Mesodermal cell (in vitro differentiated cells): ENCODE measurements around the gene PDE10A.

ENCODE experiments used
- H3K27ac ChIP-seq: 2 replicates; pipeline ENCODE4 v1.7.0; 2013; ENCODE audit warnings: mild to moderate bottlenecking, low read depth, low read length, moderate library complexity; ENCODE audit not compliant: severe bottlenecking
- H3K36me3 ChIP-seq: 2 replicates; pipeline ENCODE4 v1.7.1; 2013; ENCODE audit warnings: mild to moderate bottlenecking, low read length, moderate library complexity; ENCODE audit not compliant: control insufficient read depth, insufficient read depth
- H3K4me1 ChIP-seq: one replicate; pipeline ENCODE4 v1.7.1; 2013; ENCODE audit warnings: mild to moderate bottlenecking, low read length; ENCODE audit not compliant: insufficient read depth, control insufficient read depth, poor library complexity, severe bottlenecking
- H3K4me3 ChIP-seq: 2 replicates; pipeline ENCODE4 v1.7.0; 2013; ENCODE audit warnings: low read length, control low read depth, mild to moderate bottlenecking; ENCODE audit not compliant: insufficient read depth, poor library complexity, severe bottlenecking; ENCODE audit errors: extremely low read depth
- H3K9me3 ChIP-seq: 2 replicates; pipeline ENCODE4 v1.7.1; 2013; ENCODE audit warnings: mild to moderate bottlenecking, low read length, moderate library complexity; ENCODE audit not compliant: control insufficient read depth
- WGBS, 2 experiments: methylation state at CpG; one replicate each; pipeline ENCODE4 v1.1.5; 2013; ENCODE audit warnings: missing lambda C conversion rate in 2 of 2; ENCODE audit not compliant: insufficient coverage in 2 of 2; 5-methylcytosine and 5-hydroxymethylcytosine counted together

PDE10A gene

DNA sequence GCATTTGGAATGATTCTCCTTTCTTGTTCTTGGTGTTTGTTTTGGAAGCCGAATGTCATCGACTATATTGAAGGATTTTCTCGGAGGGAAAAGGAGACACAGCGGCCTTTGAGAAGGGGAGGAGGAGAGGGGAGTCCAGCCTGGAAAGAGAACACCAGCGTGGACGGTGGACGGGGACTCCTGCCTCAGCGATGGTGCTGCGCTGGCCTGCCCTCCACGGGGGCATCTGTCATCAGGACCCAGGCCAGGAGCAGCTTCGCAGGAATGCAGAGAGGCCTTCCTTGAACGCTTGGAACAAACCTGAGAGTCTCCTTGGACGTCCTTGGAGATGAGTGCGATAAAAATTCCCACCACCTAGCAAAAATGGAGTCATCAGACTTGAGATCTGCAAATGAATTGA is 345.3 kb downstream of the PDE10A start:
- no peak overlapping the region for H3K27ac ChIP-seq
- H3K9me3 ChIP-seq: peaks cover 15% of the 10 kb centered on the region
- no peaks in the 10 kb centered on the region for H3K4me1 ChIP-seq
- H3K4me3 ChIP-seq: no peak overlapping the region
- no peaks in the 10 kb centered on the region for H3K36me3 ChIP-seq
- 81 to 91% methylated on average over 4 to 7 of the region's 14 CpGs for WGBS, 2 experiments

DNA sequence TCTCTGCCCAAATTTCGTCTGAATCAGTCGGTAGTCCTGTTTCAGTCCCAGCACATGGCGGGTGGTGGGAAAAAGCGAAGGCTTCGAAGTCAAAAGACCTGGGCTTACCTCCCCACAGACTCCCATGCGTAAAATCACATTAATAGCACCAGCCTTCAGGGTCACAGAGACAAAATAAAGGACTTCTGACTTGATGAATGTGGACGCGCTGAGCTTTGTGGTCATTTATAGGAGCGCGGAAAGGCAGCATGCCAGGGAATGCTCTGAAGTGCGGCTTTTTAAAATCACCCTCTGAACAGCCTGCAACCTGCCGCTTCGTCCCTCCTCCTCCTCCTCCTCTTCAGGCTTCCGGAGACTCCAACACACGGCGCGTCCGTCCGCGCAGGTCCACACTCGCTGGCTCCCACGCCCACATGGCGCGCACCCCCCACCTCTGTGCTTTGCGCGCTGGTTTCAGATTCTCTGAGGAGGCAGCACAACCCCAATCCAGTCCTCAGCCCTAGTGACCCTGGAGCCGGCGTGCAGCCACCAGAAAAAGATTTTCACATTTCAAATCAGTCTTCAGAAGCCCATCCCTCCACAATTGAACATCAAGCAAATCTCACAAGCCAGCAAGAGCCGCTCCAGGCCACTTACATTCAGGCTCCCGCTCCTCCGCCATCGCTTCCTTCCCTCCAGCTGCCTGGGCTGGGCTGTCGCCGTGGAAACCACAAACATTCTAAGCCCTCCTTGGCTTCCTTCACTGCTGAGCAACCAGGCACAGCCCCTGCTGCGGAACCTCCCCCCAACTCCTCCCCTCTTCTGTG is 353.9 kb downstream of the PDE10A start, which contains the start of gene C6orf118:
Gene C6orf118 (minus strand): TSS at position 680 of the 806 bp plus-strand sequence. CDS start 19 bp downstream, at position 661.
- no peaks in the 10 kb centered on the region for H3K9me3 ChIP-seq
- peak within 1 kb of the TSS; percentile 86 for H3K27ac ChIP-seq
- WGBS, 2 experiments: 15 to 25% methylated on average over 16 to 27 of the region's 35 CpGs
- peak within 1 kb of the TSS; percentile 40 for H3K4me3 ChIP-seq
- no peaks in the 10 kb centered on the region for H3K36me3 ChIP-seq
- H3K4me1 ChIP-seq: no peaks in the 10 kb centered on the region

DNA sequence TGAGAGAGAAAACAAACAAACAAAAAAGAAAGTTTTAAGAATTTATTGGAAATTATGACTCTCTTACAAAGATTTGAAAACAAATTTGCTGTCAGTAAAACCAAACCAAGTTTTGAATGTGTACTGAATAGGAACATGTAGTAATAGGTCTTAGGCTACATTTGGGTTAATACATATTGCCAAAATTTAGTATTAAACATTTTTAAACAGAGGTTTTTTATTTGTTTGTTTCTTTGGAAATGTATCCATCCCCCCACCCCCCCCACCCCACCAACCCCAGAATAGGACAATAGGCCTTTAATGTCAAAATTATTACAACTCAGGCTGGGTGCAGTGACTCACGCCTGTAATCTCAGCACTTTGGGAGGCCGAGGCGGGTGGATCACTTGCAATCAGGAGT is 356.1 kb downstream of the PDE10A start:
- 89 to 100% methylated on average over 3 of the region's 3 CpGs for WGBS, 2 experiments
- no peak overlapping the region for H3K27ac ChIP-seq

GRCh38 chr6:165301372-165302246 is 361.4 kb downstream of the PDE10A start:
- Histone ChIP-seq H3K4me3 (no peak overlapping the region), H3K36me3 (no peaks in the 10 kb centered on the region), H3K4me1 (no peaks in the 10 kb centered on the region), H3K27ac (no peak overlapping the region), H3K9me3 (no peaks in the 10 kb centered on the region)
- 93 to 96% methylated on average over 32 of the region's 38 CpGs for WGBS, 2 experiments

More for the DNA sequence above, 356.1 kb downstream of the PDE10A start:
- Histone ChIP-seq H3K36me3 (no peaks in the 10 kb centered on the region), H3K4me1 (no peaks in the 10 kb centered on the region), H3K4me3 (no peak overlapping the region), H3K9me3 (no peaks in the 10 kb centered on the region)

DNA sequence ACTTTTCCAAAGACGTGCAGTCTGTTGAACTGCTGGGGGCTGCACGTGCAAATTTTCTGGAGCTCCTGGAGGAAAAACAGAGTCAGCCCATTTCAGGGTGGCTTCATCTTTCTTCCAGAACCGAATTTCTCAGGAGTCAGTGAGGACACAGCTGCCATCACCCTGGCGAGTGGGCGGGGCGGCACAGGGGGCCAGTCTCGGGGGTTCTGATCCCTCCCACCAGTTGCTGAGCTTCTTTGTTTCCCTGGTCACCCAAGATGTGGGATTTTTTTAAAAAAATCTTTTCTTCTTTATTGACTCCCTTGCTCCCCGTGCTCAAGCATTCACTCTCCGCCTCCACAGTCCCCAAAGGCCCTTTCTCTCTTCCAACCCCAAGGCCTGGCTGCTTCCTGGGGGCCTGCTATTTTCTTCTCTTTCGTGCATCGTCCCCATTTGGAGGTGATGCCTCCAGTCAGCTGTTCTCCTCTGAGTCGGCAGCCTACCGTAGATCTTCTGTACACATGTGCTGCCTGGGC is 362.6 kb downstream of the PDE10A start:
- Histone ChIP-seq H3K4me1 (no peaks in the 10 kb centered on the region), H3K4me3 (no peak overlapping the region), H3K9me3 (no peaks in the 10 kb centered on the region), H3K27ac (no peak overlapping the region), H3K36me3 (no peaks in the 10 kb centered on the region)
- 82 to 83% methylated on average over 11 to 12 of the region's 13 CpGs for WGBS, 2 experiments

DNA sequence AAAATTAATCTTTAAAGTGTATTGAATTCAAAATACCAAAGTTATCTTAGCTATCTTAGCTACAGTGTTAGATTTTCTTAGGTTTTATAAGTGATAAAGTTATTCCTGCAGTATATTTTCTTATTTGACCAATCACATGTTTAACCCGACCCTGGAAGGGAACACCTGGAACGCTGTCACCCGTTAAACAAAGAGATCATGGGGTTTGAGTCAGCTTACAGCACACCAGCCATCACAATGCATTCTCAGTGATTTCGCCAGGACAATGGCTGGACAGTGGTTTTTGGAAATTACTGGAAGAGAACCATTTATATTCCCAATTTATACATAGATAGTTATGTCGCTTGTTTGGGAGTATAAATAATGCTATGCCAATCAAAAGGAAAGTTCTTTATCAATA is 364.2 kb downstream of the PDE10A start:
- Histone ChIP-seq H3K4me3 (no peak overlapping the region), H3K9me3 (no peaks in the 10 kb centered on the region), H3K36me3 (no peaks in the 10 kb centered on the region), H3K27ac (no peak overlapping the region), H3K4me1 (no peaks in the 10 kb centered on the region)
- WGBS, 2 experiments: 87% methylated on average over 3 of the region's 5 CpGs; no CpG with 5 or more reads in 1 of the 2 experiments

DNA sequence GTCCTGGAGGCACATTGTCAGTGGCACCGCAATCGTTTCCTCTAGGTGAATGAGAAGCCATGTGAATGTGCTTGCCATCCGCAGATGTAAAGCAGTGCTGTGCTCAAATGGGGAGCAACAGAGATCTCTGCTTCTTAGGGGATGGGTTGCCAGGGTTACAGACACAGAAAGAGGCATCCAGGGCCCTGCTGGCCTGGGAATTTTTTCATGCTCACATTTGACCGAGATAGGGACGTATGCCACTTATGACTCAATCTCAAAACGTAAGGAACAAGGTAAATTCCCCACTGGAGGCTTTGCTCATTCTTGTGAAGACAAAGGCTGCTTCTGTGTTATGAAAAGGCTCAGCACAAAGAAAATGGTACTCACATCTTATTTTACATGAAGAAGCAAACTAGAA is 364.6 kb downstream of the PDE10A start:
- Histone ChIP-seq H3K9me3 (no peaks in the 10 kb centered on the region), H3K4me3 (no peak overlapping the region), H3K4me1 (no peaks in the 10 kb centered on the region), H3K36me3 (no peaks in the 10 kb centered on the region), H3K27ac (no peak overlapping the region)
- 86 to 87% methylated on average over 4 to 6 of the region's 6 CpGs for WGBS, 2 experiments

- Histone ChIP-seq H3K9me3 (no peaks in the 10 kb centered on the region), H3K36me3 (no peaks in the 10 kb centered on the region), H3K4me3 (no peak overlapping the region), H3K27ac (no peak overlapping the region), H3K4me1 (no peaks in the 10 kb centered on the region)
- 84 to 95% methylated on average over 5 to 6 of the region's 6 CpGs for WGBS, 2 experiments
Observed at GRCh38 chr6:165292657-165293056, 370.4 kb downstream of the PDE10A start.
